LHCN-M2 (cell line): ENCODE data around the gene MARVELD1. TPM values are rescaled to one million over a fixed set of nuclear protein-coding genes. Genes with fewer than 3 reads are reported as not detected.

ENCODE experiments used
- DNase-seq: peaks from one replicate; pipeline ENCODE4 v3.0.0-alpha.2; 2012; ENCODE audit warnings: low read depth
- total RNA-seq: library from RNA; depleted of rRNA; stranded (reverse); fragments of >200 nt; gene quantifications from 2 replicates; pipeline ENCODE4 v1.2.3, GENCODE V29; 2014

MARVELD1 gene
- total RNA-seq, 1 experiment from 2014 or later: 54.7 TPM

GRCh38 chr10:97721871-97722780 lies 8.6 kb downstream of the MARVELD1 start:
- no peak for DNase-seq

GRCh38 chr10:97723001-97723400 lies 9.5 kb downstream of the MARVELD1 start:
- DNase-seq: no peak

DNA sequence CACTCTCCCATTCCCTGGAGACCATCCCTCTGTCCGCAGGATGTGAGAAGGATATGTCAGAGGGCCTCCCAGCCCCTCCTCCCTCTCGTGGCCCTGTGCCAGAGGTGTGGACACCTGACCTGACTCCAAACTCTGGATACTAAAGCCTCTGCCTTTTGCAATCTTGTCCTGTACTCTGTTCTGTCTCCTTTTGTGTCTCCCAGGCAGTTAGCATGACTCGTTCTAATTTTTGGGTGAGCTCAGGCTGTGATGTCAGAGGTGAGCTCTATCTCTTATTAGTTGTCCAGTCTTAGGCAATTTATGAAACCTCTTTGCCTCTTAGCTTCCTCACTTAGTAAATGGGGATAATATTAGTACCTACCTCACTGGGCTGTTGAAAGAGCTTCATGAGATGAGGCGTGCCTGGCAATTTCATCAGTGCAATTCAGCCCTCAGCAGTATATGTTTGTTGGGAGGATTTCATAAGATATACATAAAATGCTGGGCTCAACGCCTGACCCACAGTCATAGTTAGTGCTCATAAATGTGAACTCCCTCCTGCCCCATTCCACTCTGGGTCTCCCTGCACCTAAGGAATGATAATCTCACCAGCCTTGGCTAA lies 10.9 kb downstream of the MARVELD1 start:
- DNase-seq: peak; percentile 66

GRCh38 chr10:97726636-97727178 lies 13.2 kb downstream of the MARVELD1 start:
- peak; percentile 70 for DNase-seq

DNA sequence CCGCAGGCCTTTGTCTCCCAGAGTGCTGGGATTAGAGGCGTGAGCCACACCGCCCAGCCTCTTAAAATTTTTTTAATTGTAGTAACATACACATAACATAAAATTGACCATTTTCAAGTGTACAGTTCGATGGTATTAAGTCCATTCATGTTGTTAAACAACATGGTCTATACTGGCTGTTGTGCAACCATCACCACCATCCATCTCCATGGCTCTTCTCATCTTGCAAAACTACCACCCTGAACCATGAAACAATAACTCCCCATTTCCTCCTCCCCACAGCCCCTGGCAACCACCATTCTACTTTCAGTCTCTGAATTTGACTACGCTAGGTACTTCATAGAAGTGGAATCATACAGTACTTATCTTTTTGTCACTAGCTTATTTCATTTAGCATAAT lies 15.5 kb downstream of the MARVELD1 start:
- no peak for DNase-seq

- peak; percentile 71 for DNase-seq
Observed at GRCh38 chr10:97731346-97732051, 18.0 kb downstream of the MARVELD1 start.

DNA sequence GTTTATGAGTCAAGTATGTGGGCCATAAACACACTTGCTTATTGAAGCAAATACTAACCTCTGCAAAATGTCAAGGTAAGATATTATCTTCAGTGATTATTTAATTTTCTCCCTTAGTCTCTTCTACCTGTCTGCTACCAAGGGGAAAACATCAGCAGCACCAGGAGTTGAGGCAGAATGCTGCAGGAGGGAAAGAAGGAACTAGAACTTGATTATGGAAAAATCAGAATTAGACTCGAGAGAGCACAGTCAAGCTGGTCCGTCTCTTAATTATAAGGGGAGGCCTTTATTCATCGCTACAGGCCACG lies 18.5 kb downstream of the MARVELD1 start:
- DNase-seq: no peak

- no peak for DNase-seq
Observed at GRCh38 chr10:97733256-97733655, 19.7 kb downstream of the MARVELD1 start.

GRCh38 chr10:97734021-97734420 lies 20.5 kb downstream of the MARVELD1 start:
- no peak for DNase-seq

- no peak for DNase-seq
Observed at GRCh38 chr10:97736403-97736901, 22.9 kb downstream of the MARVELD1 start.

- DNase-seq: peak; percentile 92
Observed at GRCh38 chr10:97736902-97737769, 23.6 kb downstream of the MARVELD1 start, which contains the start of gene ZFYVE27. TSS of gene ZFYVE27 (plus strand) at chr10:97737128. CDS start at chr10:97738478, 1,350 bp downstream.

GRCh38 chr10:97737770-97738265 lies 24.3 kb downstream of the MARVELD1 start:
- no peak for DNase-seq

- DNase-seq: no peak
Observed at GRCh38 chr10:97738616-97739015, 25.1 kb downstream of the MARVELD1 start.

GRCh38 chr10:97740613-97741012 lies 27.1 kb downstream of the MARVELD1 start:
- DNase-seq: no peak

- DNase-seq: no peak
Observed at GRCh38 chr10:97743169-97743943, 29.8 kb downstream of the MARVELD1 start.

GRCh38 chr10:97744405-97745035 lies 31.0 kb downstream of the MARVELD1 start:
- DNase-seq: no peak

- DNase-seq: no peak
Observed at GRCh38 chr10:97747573-97747972, 34.0 kb downstream of the MARVELD1 start.

GRCh38 chr10:97748116-97748515 lies 34.6 kb downstream of the MARVELD1 start:
- DNase-seq: no peak

DNA sequence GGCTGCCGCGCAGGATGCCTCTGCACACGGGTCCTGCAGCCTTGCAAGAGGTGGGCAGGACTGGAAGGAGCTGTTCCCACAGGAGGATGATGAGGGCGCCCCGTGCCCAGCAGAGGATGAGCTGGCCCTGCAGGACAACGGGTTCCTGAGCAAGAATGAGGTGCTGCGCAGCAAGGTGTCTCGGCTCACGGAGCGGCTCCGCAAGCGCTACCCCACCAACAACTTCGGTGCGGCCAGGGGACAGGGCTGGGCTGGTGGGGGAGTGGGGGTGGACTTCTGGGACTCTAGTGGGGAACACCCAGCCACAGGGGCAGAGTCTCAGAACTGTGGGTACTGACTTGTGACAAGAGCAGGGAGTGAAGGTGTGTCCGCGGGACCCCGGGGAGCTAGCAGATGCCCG lies 39.4 kb downstream of the MARVELD1 start:
- no peak for DNase-seq
